NCI-H345 treated with DMSO at 0.1 percent for 48 hours (cell line): ENCODE measurements around the gene PRKG1.

Experiments
- DNase-seq: peaks from one replicate; lab custom pipeline; 2025; ENCODE audit not compliant: unreplicated experiment; lab: John Stamatoyannopoulos, UW

The PRKG1 gene

DNA sequence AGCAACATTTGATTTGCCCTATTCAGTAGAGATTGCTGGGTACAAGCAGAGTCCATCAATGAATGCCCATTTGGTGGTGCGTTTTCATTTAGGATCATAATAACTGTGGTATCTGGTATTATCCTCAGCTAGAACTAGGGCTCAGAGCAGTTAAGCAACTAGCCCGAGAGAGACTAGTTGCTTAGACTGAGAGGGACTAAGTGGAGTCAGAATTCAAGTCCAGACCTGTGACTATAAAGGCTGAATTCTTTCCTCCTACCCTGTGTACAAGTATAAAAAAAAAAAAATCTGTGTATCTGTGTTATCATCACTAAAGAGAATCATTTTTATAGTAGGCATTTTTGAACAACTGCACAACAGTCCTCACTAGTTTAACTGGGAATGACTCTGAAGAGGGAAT lies 1194.5 kb downstream of the PRKG1 start:
- DNase-seq, result no peak

DNA sequence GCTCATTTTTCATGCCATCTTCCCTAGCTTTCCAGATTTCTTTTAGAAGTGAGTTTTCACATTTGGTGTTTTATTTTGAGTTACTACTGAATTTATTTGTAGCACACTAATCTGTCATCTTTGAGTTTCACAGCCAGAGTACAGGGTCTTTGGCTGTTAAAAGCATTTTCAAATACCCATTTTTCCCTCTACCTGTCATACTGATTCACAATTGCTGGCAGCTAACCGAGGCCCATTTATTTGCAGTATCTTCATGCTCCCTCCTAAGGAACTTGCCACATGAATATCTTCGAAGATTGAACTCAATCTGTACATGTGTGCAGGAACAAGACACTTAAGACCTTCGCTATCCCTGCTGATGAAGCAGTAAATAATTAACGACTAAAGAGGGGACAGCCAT lies 1194.9 kb downstream of the PRKG1 start:
- DNase-seq, result no peak

DNA sequence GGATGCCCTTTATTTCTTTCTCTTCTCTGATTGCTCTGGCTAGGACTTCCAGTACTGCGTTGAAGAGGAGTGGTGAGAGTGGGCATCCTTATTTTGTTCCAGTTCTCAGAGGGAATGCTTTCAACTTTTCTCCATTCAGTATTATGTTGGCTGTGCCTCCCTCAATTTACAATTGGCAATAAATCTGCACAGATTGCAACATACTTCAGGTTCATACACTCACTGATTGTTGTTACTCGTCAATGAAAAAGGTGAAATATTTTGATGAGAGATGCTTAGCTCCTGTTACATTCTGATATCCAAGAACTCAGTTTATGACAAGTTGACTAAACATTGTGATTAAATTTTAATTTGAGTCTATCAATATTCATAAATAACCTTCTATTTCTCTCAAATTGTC lies 1201.9 kb downstream of the PRKG1 start:
- DNase-seq, result no peak

DNA sequence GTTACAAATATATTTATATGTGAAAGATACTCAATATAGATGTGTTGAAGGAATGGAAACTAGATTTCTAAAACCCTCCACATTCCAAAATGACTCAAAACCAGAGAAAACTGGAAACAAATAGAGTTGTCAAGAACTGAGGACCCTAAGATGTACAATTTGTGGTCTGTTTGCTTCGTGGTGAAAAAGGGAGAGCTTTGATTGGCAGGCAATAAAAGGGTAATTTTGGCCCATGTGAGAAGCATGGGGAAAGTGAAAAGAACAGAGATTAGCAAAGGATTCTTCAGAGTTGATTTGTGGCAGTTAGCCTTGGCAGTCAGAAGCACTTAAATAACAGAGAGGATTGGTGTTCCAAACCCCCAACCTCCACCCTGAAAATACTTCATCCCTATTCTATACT lies 1202.7 kb downstream of the PRKG1 start:
- no peak for DNase-seq

DNA sequence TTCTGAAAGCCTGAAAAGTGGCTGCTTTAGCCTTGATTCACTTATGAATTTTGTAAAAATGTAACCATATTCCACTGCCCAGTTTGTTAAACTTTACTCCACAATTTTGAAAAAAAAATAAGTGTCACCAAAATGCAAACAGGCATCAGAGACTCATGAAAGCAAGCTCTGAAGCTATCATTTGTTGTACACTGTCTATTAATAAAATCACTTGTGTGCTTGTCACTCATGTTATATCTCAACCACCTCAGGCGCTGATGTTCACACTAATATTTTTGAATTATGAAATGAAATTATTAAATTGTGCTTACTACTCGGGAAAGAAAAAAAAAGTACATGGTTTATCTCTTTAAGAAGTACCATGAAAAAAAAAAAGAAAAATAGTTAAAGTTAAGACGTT lies 1205.3 kb downstream of the PRKG1 start:
- no peak for DNase-seq

DNA sequence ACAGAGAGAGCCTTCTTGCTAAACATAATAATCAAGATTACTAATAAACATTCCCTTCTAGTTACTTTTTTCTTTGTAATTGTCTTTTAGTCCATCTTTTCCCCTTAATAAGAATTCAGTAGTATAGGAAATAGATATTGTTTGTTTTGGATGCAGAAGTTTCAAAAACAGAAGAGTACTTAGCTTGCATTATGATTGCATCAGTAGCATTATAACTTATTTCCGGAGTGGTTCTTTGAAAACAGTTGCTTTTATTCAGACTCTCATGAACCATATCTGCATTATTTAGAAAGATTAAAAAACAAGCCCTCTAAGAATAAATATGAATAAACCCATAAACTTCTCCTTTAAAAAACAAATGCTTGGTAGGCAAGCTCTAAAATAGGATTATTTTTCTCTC lies 1205.8 kb downstream of the PRKG1 start:
- no peak for DNase-seq

DNA sequence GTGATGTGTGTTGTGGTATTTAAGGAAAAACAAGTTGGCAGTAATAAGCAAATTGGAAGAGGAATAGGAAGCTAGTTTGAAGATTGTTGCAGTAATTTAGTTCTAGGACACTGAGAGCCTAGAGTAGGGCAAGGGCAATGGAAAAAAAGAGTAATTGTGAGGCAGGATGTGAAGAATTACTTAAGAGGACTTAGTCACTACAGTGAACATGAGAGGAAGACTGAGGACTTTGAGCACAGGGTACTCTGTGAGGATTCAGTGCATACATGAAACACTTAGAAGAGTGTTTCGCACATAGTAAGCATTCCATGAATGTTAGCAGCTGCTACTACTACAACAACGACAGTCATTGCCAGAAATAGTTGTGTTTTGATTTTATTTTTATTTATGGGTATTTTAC lies 1208.9 kb downstream of the PRKG1 start:
- no peak for DNase-seq

DNA sequence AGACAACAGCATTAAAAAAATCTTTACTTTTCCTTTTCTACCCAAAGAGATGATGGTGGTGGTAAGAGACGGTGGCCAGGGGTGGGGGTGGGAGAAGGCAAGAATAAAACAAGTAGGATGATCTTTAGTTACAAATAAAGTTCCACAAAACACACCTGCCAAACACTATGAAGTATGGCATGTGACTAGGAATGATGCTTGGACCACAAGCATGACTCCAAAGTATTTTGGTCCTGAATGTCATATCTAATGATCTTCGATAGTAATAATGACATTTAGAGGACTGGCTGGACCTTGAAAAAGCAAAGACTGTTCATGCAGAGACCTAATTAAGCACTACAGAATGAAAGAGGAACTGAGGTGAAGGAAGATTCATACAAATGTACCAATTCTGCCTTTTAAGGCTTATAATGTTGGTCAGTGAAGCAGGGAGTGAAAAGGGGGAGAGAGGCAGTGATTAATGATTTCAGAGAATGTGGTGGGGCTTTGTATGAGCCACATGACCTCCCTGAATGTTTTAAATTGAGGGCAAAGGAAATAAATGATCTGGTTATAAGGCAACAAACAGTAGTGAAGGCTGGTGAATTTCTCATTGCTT lies 1210.2 kb downstream of the PRKG1 start:
- DNase-seq, result no peak

DNA sequence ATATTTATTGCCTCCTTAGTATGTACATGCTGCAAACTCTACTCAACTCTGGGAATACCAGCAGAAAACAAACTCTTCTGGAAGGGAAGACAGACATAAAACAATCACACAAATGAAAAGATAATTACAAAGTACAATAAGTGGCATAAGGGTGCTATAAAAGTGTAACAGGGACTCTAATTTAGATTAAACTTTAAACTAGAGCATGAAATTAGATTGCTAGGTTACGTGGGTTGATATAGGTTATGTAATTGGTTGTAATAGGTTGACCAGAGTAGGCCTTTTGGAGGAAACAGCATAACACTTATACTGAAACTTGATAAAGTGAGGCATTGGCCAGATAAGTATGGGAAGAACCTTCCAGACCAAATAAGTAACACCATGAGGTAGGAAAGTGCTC lies 1213.6 kb downstream of the PRKG1 start:
- DNase-seq, result no peak

DNA sequence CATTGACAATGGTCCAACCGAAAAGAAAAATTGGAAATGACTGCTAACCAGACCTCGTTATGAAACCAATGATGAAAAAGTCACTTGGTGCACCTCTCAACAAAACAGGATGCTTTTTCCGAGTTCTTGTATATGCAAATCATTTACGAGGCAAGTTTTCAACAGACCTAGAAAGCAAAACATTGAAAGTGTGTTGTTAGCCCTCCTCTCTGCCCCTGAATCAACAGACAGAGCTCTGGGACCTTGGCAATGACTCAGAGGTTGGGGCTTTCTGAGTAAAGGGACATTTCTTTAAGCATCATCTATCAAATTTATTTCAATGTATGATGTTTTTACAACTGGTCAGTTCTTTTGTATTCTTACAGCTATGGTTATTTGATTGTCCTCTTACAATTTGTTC lies 1223.5 kb downstream of the PRKG1 start:
- no peak for DNase-seq

DNA sequence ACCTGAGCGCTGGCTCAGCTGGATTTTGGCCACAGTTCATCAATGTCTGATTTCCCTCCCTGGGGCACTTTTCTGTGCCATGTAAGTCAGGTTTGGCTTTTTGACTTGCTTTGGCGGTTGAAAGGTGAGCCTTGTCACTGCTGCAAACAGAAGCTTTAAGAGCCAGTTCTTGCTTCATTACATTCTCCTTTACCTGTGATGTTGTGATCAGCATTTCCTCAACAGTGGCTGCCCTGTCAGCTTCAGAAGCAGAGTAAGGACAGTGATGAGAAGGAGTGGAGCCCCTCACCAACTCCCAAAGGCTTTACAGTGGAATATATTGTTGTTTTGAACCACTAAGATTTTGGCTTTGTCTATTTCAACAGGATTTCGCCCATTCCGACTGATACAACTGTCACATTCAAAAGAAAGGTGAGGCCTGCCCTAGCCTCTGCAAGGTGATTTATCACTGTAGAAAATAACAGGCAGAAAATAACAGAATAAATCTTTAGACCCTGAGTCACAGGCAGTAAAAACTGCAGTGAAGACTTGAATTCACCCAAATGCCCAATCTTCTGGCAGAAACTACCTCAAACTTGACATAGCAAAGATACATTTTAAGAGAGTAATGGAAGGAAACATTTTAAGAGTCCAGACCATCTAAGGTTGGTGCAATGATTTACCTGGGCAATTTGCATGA lies 1226.5 kb downstream of the PRKG1 start:
- DNase-seq, result no peak

DNA sequence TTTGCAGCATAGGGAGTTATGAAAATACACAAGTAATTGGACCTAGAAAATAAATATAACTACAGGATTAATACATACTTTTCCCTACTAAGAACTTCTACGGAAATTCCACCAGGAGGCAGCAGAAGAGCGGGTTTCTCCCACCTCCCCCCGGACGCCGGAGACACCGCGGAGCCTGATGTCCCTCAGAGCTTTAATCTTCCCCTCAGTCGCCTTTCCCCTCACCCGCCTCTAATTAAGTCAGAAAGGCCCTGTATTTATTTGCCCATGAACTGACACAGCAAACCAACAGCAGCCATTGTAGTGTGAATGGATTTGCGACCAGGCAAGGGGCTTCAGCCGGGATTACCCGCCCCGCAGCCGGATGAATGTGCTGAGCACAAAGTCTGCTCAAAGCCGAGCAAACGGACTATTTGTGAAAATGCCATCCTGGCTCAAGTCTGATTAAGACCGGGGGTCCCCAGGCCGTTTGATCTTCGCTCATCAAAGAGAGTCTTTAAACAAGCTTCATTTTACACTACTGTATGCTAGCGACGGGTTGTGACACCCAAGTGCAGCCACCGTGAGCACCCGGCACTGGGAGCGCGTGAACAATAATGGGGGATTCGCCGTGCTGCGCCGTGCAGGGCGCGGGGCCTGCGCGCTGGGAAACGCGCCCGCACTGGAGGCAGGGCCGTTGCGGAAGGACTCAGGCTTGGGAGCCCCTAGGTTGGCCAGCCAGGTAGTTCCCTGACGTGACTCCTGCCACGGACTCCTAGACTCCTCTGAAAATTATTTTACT lies 1234.2 kb downstream of the PRKG1 start:
- peak; percentile 52 for DNase-seq

DNA sequence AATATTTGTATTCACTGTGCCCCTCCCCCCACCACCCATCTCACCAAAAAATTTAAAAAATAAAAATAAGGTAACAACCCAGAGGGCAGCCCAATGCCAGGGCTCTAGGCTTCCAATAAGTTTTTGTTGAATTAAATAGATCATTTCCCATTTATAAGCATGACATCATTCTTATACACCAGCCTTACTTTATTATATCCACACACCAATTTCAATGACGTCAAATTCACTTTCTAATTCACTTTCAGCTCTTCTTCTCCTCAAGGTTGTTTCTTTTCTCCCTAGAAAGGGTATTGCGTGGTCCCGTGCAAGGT lies 1238.6 kb downstream of the PRKG1 start:
- no peak for DNase-seq

DNA sequence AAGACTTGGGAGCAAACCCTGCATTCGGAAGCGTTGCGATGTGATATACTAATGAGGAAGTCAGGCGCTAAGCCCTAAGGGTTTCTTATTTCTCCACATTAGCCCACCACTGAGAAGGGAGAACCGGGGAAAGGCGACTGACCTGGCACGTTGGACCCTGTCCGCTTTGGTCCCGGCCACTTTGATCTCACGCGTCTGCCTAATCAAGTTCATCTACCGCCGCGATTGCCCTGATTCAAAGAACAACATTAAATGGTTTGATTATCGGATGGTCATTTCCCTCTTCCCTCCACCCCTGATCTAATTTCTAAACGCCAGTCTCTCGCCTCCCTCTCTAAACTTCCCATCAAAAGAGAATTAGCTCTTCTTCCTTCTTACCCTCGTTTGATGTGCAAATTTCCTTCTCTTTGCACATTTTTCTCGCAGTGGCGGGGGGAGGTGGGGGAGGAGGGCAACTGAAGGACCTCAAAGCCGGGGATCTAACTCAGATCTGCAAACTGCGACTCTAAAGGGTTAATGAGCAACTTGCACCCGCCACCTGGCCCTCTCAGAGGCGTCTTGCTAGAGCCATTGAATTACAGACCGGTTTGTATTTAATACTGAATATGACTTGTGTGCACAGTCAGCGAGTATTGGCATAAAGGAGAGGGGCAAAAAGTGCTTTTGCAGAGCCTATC lies 1239.1 kb downstream of the PRKG1 start:
- no peak for DNase-seq

DNA sequence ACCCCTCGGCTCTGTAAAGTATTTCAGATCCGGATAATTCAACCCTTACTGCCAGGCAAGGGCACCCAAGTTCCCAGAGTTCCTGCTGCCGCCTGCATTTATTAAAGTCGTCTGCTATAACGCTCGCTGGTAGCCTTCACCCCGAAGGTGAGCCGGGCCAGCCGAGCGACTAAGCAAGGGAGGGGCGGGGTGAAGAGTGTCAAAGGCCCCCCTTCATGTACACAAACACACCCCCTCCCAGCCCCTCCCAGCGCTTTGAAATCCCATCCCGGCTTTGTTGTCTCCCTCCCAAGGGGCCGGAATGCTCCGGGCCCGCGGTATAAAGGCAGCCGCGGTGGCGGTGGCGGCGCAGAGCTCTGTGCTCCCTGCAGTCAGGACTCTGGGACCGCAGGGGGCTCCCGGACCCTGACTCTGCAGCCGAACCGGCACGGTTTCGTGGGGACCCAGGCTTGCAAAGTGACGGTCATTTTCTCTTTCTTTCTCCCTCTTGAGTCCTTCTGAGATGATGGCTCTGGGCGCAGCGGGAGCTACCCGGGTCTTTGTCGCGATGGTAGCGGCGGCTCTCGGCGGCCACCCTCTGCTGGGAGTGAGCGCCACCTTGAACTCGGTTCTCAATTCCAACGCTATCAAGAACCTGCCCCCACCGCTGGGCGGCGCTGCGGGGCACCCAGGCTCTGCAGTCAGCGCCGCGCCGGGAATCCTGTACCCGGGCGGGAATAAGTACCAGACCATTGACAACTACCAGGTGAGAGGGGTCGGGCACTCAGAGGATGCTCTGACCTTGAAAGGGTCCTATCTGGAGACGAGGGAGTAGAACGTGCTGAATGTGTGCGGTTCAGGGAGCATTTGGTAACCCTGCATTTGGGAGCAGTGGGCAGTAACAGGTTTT lies 1239.9 kb downstream of the PRKG1 start, which contains the start of gene DKK1:
DKK1 (plus strand) TSS at position 349 of the 889 bp plus-strand sequence; CDS start at position 503, 154 bp downstream.
- peak; percentile 50 for DNase-seq

DNA sequence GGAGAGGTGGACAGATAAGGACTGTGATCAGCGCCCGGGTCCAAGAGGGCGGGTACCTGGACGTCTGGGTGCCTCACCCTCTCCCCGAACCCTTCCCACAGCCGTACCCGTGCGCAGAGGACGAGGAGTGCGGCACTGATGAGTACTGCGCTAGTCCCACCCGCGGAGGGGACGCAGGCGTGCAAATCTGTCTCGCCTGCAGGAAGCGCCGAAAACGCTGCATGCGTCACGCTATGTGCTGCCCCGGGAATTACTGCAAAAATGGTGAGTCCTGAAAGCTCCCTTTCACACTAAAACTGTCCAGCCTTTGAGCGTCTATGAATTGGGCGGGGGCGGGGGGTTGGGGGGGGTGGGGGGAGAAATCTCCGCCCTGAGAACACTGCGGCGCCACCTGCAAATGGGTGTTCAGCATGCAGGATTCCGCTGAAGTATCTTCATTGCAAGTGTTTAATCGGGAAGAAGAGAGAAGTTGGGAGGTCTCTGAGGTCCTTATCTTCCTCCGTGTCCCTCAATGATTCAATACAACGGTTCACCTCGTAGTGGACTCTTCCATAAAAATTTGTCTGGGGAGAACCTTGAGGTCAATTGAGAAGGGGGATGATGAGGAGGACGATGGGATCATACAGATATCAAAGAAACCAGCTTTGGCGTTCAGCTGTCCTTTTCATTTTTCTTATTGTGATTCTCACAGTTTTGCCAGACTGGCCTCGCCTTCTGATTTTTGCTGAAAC lies 1240.7 kb downstream of the PRKG1 start:
- DNase-seq, result no peak

DNA sequence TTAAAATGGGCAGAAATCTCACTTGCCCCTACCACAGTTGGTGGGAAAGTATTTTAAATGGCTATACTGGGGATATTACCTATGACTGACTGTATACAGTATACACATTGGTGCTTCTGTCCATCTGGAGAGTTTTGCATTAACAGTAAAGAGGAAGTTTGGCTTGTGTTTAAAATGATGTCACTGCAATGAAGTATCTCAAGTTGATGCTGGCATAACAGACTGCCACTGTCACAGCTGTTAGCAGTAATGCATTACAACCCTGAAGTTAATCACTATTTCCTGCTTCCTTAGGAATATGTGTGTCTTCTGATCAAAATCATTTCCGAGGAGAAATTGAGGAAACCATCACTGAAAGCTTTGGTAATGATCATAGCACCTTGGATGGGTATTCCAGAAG lies 1241.7 kb downstream of the PRKG1 start:
- DNase-seq, result no peak

DNA sequence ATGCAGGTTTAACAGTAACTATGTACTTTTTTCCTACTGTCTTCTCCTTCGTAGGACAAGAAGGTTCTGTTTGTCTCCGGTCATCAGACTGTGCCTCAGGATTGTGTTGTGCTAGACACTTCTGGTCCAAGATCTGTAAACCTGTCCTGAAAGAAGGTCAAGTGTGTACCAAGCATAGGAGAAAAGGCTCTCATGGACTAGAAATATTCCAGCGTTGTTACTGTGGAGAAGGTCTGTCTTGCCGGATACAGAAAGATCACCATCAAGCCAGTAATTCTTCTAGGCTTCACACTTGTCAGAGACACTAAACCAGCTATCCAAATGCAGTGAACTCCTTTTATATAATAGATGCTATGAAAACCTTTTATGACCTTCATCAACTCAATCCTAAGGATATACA lies 1242.2 kb downstream of the PRKG1 start:
- DNase-seq, result no peak

DNA sequence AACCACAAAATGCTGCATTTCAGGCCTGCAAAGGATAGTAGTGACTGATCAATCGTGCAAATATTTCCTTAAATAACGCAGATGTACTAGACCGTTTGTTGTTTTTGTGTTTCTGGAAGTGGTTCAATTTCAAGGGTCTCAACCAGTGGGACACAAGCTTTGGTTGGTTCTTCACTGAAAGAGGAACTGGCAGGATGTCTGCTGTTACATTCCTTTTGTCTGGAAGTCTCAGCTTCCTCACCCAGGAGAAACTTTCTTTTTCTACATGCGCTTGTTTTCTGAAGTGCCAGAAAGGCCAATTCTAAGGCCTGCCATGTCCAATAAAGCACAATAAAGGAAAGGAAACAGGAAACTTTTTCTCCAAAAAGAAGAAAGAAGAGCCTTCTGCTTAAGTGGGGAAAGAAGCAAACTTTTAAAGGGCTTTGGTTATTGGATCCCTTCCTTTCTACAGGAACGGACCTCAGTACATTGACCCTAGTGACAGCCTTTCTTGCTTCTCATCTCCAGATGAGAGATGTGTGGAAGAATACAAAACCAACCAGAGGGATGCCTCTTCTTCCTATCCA lies 1243.9 kb downstream of the PRKG1 start:
- DNase-seq, result no peak
